Left ventricle myocardium superior (tissue), 1 donor: ENCODE measurements around the gene PXDN. TPM values are rescaled to one million over a fixed set of nuclear protein-coding genes. Genes with fewer than 3 reads are reported as not detected.
"Not testable (repeated sequence)": the region's sequence is repeated elsewhere in the genome, so short reads cannot be mapped to it uniquely, and the experiment has no call there.

ENCODE experiments used
- ATAC-seq: fragments of 200-7000 bp; cut with Tn5 transposase; one replicate; pipeline ENCODE4 v1.9.1; 2020; ENCODE audit warnings: mild to moderate bottlenecking, moderate library complexity
- DNase-seq: peaks from one replicate; pipeline ENCODE4 v3.0.0-alpha.2; 2020
- intact Hi-C: fragments of 100-400 bp; cut with micrococcal nuclease; formaldehyde crosslinking; loops from one replicate; pipeline ENCODE4 v1.11.0; 2022
- total RNA-seq: library from RNA; stranded (reverse); fragmentation: NEBNext Ultra II Directional; extraction: Animal tissue kit (Norgen Biotek cat#: 25700); gene quantifications from one replicate; pipeline ENCODE4 v1.2.1, GENCODE V29; 2021
- donor health status: DM: no; HTN: yes; CAD: no; lungs with severe emphysema.

PXDN gene
- total RNA-seq, 1 donor from 2014 or later: 18.5 TPM

DNA sequence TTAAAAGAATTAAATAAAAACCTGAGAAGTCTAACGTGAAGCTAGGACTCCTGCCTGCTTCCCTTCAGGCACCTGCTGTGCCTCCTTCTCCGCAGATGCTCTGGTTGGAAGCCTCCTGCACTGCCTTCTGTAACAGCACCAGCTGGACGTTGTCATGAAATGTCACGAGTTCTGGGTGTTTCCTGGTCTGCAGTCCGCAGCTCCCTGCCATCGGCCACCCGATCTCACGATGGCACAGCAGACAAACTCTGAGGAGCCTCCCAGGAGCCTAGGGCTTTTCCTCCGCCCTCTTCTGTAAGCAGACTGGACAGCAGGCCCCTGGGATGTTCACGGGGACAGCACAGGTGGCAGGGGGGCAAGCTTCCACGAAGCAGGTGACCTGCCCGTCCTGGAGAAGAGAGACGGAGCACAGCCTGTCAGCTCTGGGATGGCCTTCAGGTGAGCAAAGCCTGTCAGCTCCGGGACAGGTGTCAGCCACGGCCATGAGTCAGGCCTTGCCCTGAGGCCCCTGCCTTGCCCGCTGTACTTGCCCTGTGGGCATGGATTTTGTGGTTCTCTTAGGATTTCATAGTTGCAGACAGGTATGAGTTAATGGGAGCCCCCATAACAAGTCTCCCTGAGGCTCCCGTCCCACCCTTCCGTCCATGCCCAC is 110.3 kb downstream of the PXDN start:
- DNase-seq (no peak), ATAC-seq (no peak)
- intact Hi-C loops: no loop called here

DNA sequence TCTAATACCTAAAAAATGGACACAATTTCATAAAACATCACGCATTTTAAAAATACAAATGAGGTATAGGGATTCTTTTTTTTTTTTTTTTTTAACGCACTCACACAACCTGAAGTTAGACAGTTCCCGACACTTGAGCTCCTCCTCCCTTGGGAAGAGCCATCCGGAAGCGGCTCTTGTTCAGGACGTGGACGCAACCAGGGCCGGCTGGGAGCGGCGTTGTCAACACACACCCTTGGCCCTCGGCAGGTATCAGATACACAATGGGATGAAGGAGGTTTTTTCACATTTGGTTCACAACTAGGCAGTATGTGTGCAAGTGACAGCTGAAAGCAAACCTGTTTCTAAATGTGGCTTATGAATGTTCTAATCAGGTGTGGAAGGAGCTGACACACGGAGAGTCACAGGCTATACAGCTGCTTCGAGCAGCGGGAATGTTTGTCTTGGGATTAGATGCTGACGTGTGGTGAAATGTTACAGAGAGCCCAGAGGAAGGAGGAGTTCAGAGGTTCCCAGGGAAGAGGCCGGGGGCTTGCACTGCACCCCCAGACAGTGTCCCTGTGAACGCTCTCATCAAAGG is 111.1 kb downstream of the PXDN start:
- intact Hi-C loops: no loop called here
- DNase-seq (no peak), ATAC-seq (no peak)

DNA sequence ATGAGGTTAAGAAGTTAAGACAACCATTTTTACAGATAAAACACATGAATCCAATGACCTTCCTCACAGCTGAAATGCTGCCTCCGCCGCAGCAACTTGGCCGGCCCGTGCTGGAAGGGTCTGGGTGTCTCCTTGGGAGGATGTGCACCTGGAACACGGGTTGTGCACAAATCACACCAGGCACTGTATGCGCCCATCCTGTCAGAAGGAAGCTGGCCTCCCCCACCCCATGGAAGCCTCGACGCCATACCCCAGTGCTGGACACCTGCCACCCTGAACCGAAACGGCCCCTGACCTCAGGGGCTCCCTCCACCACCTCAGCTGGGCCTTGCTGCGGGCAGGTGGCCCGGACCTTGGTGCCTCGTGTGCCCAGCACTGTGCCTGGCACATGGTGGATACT is 111.8 kb downstream of the PXDN start:
- no peak for DNase-seq
- ATAC-seq: no peak
- intact Hi-C loops: no loop called here

DNA sequence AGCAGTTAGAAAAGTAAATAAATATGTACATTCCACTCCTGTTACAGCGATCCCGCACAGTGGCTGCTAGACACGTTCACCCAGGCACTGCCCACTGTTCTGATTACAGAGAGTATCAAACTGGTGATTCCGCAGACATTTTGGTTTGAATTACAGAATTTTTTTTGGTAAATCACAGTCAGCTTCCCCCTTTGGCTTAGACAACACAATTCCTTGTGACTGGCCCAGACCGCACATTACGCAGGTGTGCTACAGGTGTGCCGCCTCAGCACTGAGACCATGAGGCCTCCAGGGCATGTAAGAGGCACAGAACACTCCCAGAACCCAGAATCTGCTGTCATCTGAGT is 112.3 kb downstream of the PXDN start:
- no peak for DNase-seq
- ATAC-seq: no peak
- intact Hi-C loops: no loop called here

DNA sequence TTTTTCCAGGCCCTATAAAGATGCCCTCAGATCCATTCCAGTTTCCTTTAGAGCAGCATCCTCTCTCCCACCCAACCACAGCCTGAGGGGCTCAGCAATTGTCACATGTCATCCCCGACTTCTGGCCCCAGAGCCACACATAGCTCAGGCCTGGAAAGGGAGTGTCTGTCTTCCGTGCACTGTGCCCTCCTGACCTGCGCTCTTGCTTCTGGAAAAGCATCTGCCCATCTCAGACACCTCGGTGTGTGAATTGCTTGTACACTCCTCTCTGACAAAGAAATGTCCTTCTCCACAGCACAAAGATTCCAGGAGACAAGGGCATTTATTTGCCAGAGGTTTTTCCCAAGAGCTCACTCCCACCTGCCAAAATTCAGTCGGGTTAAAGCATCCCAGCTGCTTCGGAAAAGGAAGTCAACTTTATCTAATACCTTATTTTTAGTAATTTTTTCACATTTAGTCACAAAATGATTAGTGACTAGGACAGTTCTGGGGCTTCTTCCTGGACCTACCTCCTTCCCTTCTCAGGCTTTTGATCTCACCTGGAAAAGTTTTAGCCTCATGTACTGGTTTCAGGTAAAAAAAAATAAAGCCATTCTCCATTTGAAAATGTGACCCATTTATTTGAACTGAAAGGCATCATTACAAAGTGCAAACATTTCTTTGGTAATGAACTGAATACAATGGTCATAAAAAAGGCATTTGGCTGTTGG is 112.9 kb downstream of the PXDN start:
- ATAC-seq: peak; percentile 15
- intact Hi-C loops: no loop called here
- DNase-seq: no peak

DNA sequence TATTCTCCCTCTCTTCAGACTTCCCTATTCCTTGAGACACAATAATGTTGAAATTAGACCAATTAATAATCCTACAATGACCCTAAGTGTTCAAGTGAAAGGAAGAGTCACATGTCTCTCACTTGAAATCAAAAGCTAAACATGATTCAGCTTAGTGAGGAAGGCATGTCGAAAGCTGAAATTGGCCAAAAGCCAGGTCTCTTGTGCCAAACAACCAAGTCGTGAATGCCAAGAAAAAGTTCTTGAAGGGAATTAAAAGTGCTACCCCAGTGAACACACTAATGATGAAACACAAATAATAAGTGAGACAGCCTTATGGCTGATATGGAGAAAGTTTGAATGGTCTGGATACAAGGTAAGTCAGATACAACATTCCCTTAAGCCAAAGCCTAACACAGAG is 115.4 kb downstream of the PXDN start:
- DNase-seq: no peak
- ATAC-seq: peak; percentile 26
- intact Hi-C loops: no loop called here

DNA sequence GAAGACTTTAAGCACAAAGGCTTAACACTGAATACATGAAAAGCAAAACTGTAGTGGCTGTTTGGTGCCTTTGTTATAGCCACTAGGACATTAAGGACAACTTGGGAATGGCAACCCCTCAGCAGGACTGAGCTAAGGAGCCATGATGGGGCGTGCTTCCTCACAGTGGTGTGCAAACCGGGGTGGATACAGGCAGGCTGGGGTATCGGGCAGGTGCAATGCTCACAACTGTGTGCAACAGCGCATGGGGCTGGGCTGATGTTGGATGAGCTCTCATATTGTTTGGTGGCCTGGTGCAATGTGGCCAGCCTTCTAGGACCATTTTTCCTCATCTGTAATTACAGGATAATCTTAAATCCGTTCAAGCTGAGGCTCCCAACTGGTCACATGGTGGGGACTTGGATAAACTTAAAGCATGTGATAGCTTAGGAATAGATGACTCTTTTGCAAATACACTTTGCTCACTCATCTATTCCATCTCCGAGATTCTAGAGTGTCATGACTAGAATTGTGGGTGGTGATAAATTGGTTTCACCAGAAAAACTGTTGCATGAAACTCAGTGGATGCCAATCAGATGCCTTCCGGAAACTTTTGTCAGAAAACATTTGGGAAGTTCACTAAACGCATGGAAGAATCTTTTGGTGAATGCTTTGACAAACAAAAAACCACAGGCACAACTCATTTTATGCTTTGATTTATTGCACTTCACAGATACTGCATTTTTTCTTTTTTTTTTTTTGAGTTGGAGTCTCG is 116.5 kb downstream of the PXDN start:
- intact Hi-C loops: no loop called here
- DNase-seq: no peak
- ATAC-seq: no peak

DNA sequence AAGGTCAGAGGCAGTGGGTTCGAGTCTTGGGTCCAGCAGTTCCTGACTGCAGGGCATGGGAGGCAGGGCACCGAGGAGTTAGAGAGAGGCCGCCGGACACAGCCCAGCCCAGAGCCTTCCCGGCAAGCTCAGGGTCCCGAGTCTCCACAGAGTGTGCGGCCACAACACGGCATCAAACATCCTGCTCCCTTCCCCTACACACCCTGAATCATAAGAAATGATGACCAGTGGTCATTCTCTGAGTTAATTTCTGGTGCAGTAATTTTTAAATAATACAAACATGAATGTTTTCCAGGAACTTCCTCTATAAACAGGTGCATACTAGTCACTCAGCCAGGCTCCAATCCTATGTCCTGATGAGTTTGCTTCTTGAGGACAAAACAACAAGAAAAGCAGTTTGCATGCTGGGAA is 118.0 kb downstream of the PXDN start:
- ATAC-seq: no peak

DNA sequence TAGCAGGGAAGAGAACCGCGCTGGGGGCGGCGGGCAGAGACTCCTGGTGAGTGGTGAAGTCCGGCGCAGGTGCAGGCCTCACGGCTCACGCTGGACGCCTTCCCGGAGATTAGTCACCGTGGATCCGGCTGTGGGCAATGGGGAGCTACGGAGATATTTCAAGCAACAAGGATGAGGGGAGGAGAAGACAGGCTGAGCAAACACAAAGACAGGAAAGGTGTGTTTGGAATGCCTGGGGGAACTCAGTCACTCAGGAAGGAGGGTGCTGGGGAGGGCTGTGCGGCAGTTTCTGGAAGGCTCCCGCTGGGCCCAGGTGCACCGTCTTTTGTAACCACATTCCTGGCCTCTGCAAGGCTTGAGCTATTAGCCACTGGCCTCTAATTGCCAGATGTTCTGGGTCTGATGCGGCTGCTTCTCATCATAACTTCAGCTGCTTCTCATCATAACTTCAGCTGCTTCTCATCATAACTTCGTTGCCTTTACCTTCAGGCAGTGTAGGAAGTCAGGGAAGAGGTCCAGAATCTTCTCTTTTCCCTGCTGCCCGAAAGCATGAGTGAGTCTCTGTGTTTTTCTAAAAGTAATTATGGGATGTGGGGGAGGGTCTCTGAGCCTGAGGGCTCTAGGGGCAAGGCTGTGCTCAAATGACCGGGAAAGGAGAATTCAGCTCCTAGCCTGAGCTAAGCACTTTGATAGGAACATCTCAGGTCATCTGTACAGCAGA is 118.9 kb downstream of the PXDN start:
- DNase-seq (no peak), ATAC-seq (peak; percentile 75)
- intact Hi-C loops: no loop called here

More for the DNA sequence above, 118.0 kb downstream of the PXDN start:
- intact Hi-C loops: no loop called here
- no peak for DNase-seq

DNA sequence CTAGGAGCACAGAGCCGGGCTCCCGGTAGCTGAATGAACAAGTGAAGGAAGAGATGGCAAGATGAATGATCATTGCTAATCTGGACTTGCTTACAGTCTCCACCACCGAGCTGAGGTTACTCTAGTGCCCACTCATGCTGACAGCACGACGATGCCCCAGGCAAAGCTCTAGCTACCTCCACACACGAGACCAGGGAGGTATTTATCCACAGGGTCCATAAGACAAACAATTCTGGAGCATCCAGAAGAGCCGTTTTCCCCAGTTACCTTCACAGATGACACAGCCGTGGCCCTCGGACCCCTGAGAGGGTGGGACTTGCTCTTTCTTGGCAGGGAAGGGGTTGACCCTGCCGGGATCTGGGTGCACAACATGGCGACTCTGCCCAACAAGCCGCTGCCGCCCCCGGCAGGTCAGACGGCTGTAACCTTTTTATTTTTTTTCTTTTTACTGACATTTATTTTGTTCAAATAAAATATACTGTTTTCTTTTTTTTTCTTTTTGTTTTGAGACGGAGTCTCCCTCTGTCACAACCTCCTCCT is 120.3 kb downstream of the PXDN start:
- DNase-seq: no peak

DNA sequence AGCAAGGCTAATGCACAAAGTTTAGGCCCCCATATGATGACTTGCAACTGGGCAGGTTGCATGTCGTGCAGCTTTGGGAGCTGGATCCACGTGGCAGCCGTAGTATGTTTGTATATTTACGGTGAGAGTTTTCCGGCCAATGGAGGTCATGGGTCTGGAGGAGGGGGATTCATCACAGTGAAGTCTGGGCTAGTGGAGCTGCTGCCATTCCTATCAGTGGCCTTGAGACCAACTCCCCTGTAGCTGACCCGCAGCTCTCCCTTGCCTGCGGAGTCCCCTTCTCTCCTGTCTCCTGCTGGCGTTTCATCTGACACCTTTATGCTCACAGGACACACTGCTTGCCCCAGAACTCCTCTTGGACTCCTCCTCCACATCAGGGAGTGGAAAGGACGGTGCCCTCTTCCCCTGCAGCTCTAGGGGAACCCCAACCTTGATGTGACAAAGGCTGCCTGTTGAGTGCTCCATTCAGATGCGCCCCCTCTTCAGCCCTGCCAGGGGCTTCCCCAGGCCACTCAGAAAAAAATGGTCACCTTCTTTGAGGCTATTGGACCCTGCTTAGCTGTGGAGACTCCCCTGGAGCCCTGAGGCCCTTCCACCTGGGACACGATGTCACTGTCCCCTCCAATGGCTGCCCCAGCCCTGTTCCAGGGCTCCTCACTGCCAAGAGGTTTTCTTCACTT is 121.7 kb downstream of the PXDN start:
- intact Hi-C loops: no loop called here
- no peak for ATAC-seq
- no peak for DNase-seq

More for the DNA sequence above, 120.3 kb downstream of the PXDN start:
- intact Hi-C loops: no loop called here
- no peak for ATAC-seq

DNA sequence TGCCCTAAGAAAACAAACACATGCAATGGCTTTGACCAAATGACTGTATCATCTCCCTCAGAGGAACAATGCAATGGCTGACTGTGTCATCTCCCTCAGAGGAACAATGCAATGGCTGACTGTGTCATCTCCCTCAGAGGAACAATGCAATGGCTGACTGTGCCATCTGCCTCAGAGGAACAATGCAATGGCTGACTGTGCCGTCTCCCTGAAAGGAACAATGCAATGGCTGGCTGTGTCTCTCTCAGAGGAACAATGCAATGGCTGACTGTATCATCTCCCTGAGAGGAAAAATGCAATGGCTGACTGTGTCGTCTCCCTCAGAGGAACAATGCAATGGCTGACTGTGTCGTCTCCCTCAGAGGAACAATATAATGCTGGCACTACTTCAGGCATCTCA is 122.3 kb downstream of the PXDN start:
- ATAC-seq, intact Hi-C loops, DNase-seq: not testable (repeated sequence)

DNA sequence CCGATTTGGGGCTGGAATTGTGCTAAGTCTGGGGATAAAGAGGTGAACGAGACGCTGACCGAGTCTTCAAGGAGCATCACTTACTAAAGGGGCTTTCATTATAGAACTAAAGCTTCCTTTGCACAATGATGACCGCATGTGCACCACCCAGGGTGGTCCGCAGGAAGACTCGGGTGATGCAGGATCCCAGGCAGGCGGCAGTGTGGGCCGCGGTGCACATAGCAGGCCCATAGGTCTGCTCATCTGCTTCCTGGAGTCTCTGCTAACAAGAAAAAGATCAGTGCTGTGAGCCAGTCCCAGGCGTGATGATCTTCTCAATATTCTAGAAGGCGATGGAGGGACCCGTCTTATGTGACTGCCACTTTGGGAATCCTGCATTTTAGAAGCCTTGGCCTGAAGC is 122.8 kb downstream of the PXDN start:
- intact Hi-C loops: no loop called here
- ATAC-seq: no peak
- DNase-seq: no peak

DNA sequence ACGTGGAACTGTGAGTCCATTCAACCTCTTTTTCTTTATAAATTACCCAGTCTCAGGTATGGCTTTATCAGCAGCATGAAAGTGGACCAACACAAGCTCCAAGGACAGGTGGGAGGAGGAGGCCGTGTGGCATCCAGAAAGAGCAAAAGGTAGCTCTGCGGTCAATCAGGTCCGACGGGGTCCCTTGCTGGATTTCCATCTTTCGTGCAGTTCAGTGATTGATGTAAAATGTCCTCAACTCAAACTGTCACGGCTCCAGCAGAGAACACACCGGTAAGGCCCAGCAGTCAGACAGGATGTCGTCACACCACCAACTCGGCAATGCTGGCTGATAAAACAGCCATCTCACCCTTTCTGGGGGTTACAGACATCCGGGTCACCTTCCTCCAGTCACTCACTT is 123.3 kb downstream of the PXDN start:
- no peak for ATAC-seq
- intact Hi-C loops: no loop called here

DNA sequence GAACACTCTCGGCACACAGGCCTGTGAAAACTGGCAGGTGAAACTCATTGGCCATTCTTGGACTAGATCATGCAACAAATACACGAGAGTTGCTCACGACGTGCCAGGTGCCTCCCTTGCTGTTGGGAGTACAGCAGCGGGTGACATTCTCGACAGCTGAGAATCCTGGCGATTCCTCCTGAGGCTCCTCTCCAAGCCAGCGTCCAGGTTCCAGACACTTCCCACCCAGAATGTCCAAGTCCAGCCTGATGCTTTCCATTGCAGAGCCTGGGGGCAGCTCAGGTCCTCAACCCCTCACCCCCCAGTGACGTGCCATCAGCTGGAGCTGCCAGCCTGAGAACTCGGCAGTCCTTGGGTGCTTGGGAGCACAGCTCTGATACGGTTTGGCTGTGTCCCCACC is 124.2 kb downstream of the PXDN start:
- DNase-seq (no peak), ATAC-seq (no peak)
- intact Hi-C loops: no loop called here

More for the DNA sequence above, 123.3 kb downstream of the PXDN start:
- no peak for DNase-seq

DNA sequence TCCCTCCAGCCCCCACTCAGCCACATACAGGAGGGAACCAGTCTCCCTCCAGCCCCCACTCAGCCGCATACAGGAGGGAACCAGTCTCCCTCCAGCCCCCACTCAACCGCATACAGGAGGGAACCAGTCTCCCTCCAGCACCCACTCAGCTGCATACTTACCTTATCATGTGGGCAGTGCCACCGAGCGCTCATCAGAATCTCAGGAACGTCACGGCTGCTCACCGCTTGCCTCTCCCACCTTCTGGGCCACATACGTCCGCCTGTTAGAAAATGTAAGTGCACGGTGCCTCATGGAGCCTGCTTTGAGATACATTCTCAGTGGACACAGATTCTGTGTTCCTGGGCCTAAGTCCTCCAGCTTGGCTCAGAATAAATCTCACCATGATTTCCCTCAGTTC is 124.8 kb downstream of the PXDN start:
- DNase-seq (no peak), ATAC-seq (no peak)
- intact Hi-C loops: no loop called here

DNA sequence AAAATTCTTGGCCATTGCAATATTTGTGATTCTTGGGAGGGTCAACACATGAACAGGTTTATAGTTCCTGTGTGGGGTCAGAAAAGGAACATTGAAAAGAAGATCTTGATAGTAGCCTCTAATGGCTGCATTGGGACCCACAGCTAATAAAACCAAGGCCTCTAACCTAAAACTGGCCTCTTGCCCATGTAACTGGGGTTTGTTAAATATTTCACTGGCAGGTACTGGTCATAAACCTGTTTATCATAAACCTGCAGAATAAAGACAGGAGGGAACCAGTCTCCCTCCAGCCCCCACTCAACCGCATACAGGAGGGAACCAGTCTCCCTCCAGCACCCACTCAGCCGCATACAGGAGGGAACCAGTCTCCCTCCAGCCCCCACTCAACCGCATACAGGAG is 125.3 kb downstream of the PXDN start:
- intact Hi-C loops: no loop called here
- ATAC-seq (no peak), DNase-seq (no peak)

DNA sequence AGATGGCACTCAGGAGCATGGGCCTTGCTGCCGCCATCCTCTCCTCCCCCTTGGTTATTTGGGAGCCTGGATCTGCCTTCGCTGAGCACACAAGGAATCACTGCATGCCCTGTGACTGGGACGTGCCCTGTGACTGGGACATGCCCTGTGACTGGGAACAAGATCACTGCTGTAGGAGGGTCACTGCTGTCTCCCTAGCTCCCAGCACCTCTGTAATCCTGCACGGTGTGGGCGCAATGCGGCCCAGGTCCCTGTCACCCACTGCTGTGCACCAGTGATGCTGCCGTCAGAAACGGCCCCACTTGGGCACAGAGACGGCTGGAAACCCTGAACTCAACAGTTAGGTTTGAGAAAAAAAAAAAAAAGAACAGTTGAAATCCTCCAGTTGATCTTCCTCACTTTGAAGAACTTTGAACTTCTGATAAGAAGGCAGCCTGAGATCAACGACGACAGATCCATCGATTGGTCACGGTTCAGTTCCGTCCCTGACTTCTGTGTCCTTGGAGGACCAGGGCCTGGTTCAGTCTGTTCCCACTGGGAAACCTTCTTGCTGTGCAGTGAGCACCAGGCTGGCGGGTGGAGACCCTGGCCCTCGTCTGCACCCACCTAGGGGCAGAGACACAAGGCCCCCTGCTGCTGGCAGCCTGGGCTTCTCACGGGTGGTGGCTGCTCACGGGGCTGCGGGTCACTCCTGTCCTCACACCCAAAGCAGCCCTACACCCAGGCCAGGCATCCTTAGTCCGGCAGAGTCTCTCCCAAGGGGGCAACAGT is 125.9 kb downstream of the PXDN start:
- ATAC-seq: no peak
- DNase-seq: no peak

More for the DNA sequence above, 125.9 kb downstream of the PXDN start:
- intact Hi-C loops: no loop called here
